HEK293 (cell line): ENCODE data around the gene RAMP3.

ENCODE experiments used
- FEZF1 ChIP-seq: fragments of 450-650 bp; formaldehyde crosslinking; IDR thresholded peaks from 2 replicates; pipeline ENCODE4 v1.5.1; 2016; ENCODE audit warnings: missing biosample characterization, missing genetic modification characterization
- GFI1B ChIP-seq: fragments of 450-650 bp; formaldehyde crosslinking; IDR thresholded peaks from 2 replicates; pipeline ENCODE4 v1.5.1; 2016; ENCODE audit warnings: missing biosample characterization, missing genetic modification characterization
- GLI4 ChIP-seq: fragments of 450-650 bp; formaldehyde crosslinking; IDR thresholded peaks from 2 replicates; pipeline ENCODE4 v1.5.1; 2016; ENCODE audit warnings: missing biosample characterization, missing genetic modification characterization
- KLF16 ChIP-seq: fragments of 450-650 bp; formaldehyde crosslinking; IDR thresholded peaks from 2 replicates; pipeline ENCODE4 v1.5.1; 2017; ENCODE audit warnings: missing biosample characterization, missing genetic modification characterization
- KLF17 ChIP-seq: fragments of 450-650 bp; formaldehyde crosslinking; IDR thresholded peaks from 2 replicates; pipeline ENCODE4 v1.5.1; 2016; ENCODE audit warnings: missing biosample characterization, missing genetic modification characterization
- KLF8 ChIP-seq: fragments of 450-650 bp; formaldehyde crosslinking; IDR thresholded peaks from 2 replicates; pipeline ENCODE4 v1.5.1; 2016; ENCODE audit warnings: missing biosample characterization, missing genetic modification characterization
- PBX3 ChIP-seq: sonication (generic); formaldehyde crosslinking; IDR thresholded peaks from 2 replicates; pipeline ENCODE4 v1.8.1; 2022; ENCODE audit warnings: mild to moderate bottlenecking, moderate library complexity, missing genetic modification reagents
- REPIN1 ChIP-seq: fragments of 450-650 bp; formaldehyde crosslinking; IDR thresholded peaks from 2 replicates; pipeline ENCODE4 v1.5.1; 2017; ENCODE audit warnings: missing biosample characterization, missing genetic modification characterization, low read depth
- SCRT2 ChIP-seq: fragments of 450-650 bp; formaldehyde crosslinking; IDR thresholded peaks from 2 replicates; pipeline ENCODE4 v1.5.1; 2016; ENCODE audit warnings: missing biosample characterization, missing genetic modification characterization
- SETDB1 ChIP-seq: IDR thresholded peaks from one replicate; pipeline ENCODE4 v1.6.1; 2017; ENCODE audit warnings: mild to moderate bottlenecking, low read length, moderate library complexity, mixed read lengths; ENCODE audit not compliant: insufficient read length
- YY2 ChIP-seq: fragments of 450-650 bp; formaldehyde crosslinking; IDR thresholded peaks from 2 replicates; pipeline ENCODE4 v1.5.1; 2016; ENCODE audit warnings: missing biosample characterization, missing genetic modification characterization
- ZBTB17 ChIP-seq: fragments of 450-650 bp; formaldehyde crosslinking; IDR thresholded peaks from 2 replicates; pipeline ENCODE4 v1.5.1; 2016; ENCODE audit warnings: missing biosample characterization, missing genetic modification characterization
- ZNF121 ChIP-seq: fragments of 450-650 bp; formaldehyde crosslinking; IDR thresholded peaks from 2 replicates; pipeline ENCODE4 v1.5.1; 2016; ENCODE audit warnings: missing biosample characterization, missing genetic modification characterization
- ZNF2 ChIP-seq: fragments of 450-650 bp; formaldehyde crosslinking; IDR thresholded peaks from 2 replicates; pipeline ENCODE4 v1.5.1; 2016; ENCODE audit warnings: missing biosample characterization, missing genetic modification characterization
- ZNF248 ChIP-seq: fragments of 450-650 bp; formaldehyde crosslinking; IDR thresholded peaks from 2 replicates; pipeline ENCODE4 v1.5.1; 2017; ENCODE audit warnings: missing biosample characterization, missing genetic modification characterization
- ZNF280C ChIP-seq: fragments of 450-650 bp; formaldehyde crosslinking; IDR thresholded peaks from 2 replicates; pipeline ENCODE4 v1.5.1; 2016; ENCODE audit warnings: missing biosample characterization, missing genetic modification characterization
- ZNF302 ChIP-seq: fragments of 450-650 bp; formaldehyde crosslinking; IDR thresholded peaks from 2 replicates; pipeline ENCODE4 v1.5.1; 2016; ENCODE audit warnings: missing biosample characterization, missing genetic modification characterization, low read depth
- ZNF341 ChIP-seq: fragments of 450-650 bp; formaldehyde crosslinking; IDR thresholded peaks from 2 replicates; pipeline ENCODE4; 2016; ENCODE audit warnings: low read depth, missing biosample characterization, missing genetic modification characterization
- ZNF362 ChIP-seq: fragments of 450-650 bp; formaldehyde crosslinking; IDR thresholded peaks from 2 replicates; pipeline ENCODE4 v1.5.1; 2016; ENCODE audit warnings: missing biosample characterization, missing genetic modification characterization
- ZNF366 ChIP-seq: fragments of 450-650 bp; formaldehyde crosslinking; conservative IDR thresholded peaks from 2 replicates; pipeline ENCODE4 v1.5.1; 2016; ENCODE audit warnings: missing biosample characterization, missing genetic modification characterization
- ZNF48 ChIP-seq: fragments of 450-650 bp; formaldehyde crosslinking; IDR thresholded peaks from 2 replicates; pipeline ENCODE4 v1.5.1; 2016; ENCODE audit warnings: missing biosample characterization, missing genetic modification characterization
- ZNF514 ChIP-seq: fragments of 450-650 bp; formaldehyde crosslinking; IDR thresholded peaks from 2 replicates; pipeline ENCODE4 v1.5.1; 2016; ENCODE audit warnings: missing biosample characterization, missing genetic modification characterization
- ZNF529 ChIP-seq: fragments of 450-650 bp; formaldehyde crosslinking; IDR thresholded peaks from 2 replicates; pipeline ENCODE4 v1.5.1; 2017; ENCODE audit warnings: missing genetic modification characterization, missing biosample characterization; ENCODE audit not compliant: insufficient replicate concordance
- ZNF558 ChIP-seq: fragments of 450-650 bp; formaldehyde crosslinking; IDR thresholded peaks from 2 replicates; pipeline ENCODE4 v1.5.1; 2016; ENCODE audit warnings: missing biosample characterization, missing genetic modification characterization
- ZNF624 ChIP-seq: fragments of 450-650 bp; formaldehyde crosslinking; IDR thresholded peaks from 2 replicates; pipeline ENCODE4 v1.5.1; 2017; ENCODE audit warnings: missing biosample characterization, missing genetic modification characterization
- ZNF629 ChIP-seq: fragments of 450-650 bp; formaldehyde crosslinking; IDR thresholded peaks from 2 replicates; pipeline ENCODE4 v1.5.1; 2017; ENCODE audit warnings: missing biosample characterization, missing genetic modification characterization
- ZNF639 ChIP-seq: fragments of 450-650 bp; formaldehyde crosslinking; IDR thresholded peaks from 2 replicates; pipeline ENCODE4 v1.5.1; 2016; ENCODE audit warnings: missing biosample characterization, missing genetic modification characterization
- ZNF645 ChIP-seq: fragments of 450-650 bp; formaldehyde crosslinking; IDR thresholded peaks from 2 replicates; pipeline ENCODE4; 2016; ENCODE audit warnings: missing biosample characterization, missing genetic modification characterization
- ZNF664 ChIP-seq: fragments of 450-650 bp; formaldehyde crosslinking; IDR thresholded peaks from 2 replicates; pipeline ENCODE4 v1.5.1; 2016; ENCODE audit warnings: missing biosample characterization, missing genetic modification characterization
- ZNF76 ChIP-seq: fragments of 450-650 bp; formaldehyde crosslinking; IDR thresholded peaks from 2 replicates; pipeline ENCODE4; 2016; ENCODE audit warnings: low read depth, missing biosample characterization, missing genetic modification characterization, borderline replicate concordance
- ZNF768 ChIP-seq: fragments of 450-650 bp; formaldehyde crosslinking; IDR thresholded peaks from 2 replicates; pipeline ENCODE4 v1.5.1; 2018; ENCODE audit warnings: missing biosample characterization, mild to moderate bottlenecking, missing genetic modification characterization
- ZSCAN30 ChIP-seq: fragments of 450-650 bp; IDR thresholded peaks from 2 replicates; pipeline ENCODE4 v1.5.1; 2018; ENCODE audit warnings: missing biosample characterization, mild to moderate bottlenecking, missing genetic modification characterization, moderate library complexity

The RAMP3 gene

GRCh38 chr7:45111298-45112223, 46.0 kb upstream of the RAMP3 start, which contains the start of gene TBRG4 (continued):
- TF ChIP-seq ZBTB17 (tag by site-specific recombination), result peak; percentile 77
- TF ChIP-seq PBX3 (CRISPR knock-in tag), result peak; percentile 81; the same call in 1 of the 2 replicates
- TF ChIP-seq ZNF639 (tag by site-specific recombination), result 0 out of 2 replicates have a peak, but pooled peaks have one; percentile 57
- no peak; the same call in none of the 2 replicates for TF ChIP-seq KLF16 (tag by site-specific recombination)
- no peak for TF ChIP-seq ZNF362 (tag by site-specific recombination)
- peak; percentile 44; the same call in 1 of the 2 replicates for TF ChIP-seq ZNF341 (tag by site-specific recombination)
- TF ChIP-seq GLI4 (tag by site-specific recombination), result no peak
- no peak for TF ChIP-seq GFI1B (tag by site-specific recombination)
- TF ChIP-seq ZNF302 (tag by site-specific recombination), result no peak
- TF ChIP-seq KLF17 (tag by site-specific recombination), result no peak; the same call in 1 of the 2 replicates
- TF ChIP-seq ZNF664 (tag by site-specific recombination), result no peak
- TF ChIP-seq ZNF76, result peak; percentile 57; the same call in 1 of the 2 replicates
- peak; percentile 89 for TF ChIP-seq ZNF629
- TF ChIP-seq ZNF558 (tag by site-specific recombination), result no peak
- no peak for TF ChIP-seq ZSCAN30 (tag by site-specific recombination)
- TF ChIP-seq ZNF248 (tag by site-specific recombination), result no peak
- TF ChIP-seq YY2, result peak; percentile 74; the same call in 1 of the 2 replicates
- TF ChIP-seq KLF8 (tag by site-specific recombination), result peak; percentile 96
- TF ChIP-seq SCRT2 (tag by site-specific recombination), result no peak
- TF ChIP-seq ZNF624 (tag by site-specific recombination), result no peak
- TF ChIP-seq ZNF121 (tag by site-specific recombination), result no peak
- TF ChIP-seq ZNF48, result no peak
- TF ChIP-seq ZNF529 (tag by site-specific recombination), result no peak
- TF ChIP-seq REPIN1 (tag by site-specific recombination), result no peak
- no peak for TF ChIP-seq ZNF768
- TF ChIP-seq ZNF514, result no peak
- TF ChIP-seq ZNF280C, result no peak
- TF ChIP-seq ZNF2 (tag by site-specific recombination), result 0 out of 2 replicates have a peak, but pooled peaks have one; percentile 36
- peak; percentile 71 for TF ChIP-seq ZNF366 (tag by site-specific recombination)
- no peak for TF ChIP-seq ZNF645 (tag by site-specific recombination)
- no peak for TF ChIP-seq FEZF1 (tag by site-specific recombination)
- TF ChIP-seq SETDB1, result no peak
